Measurements from ENCODE around the gene STPG4.

STPG4 gene

GRCh38 chr2:47056868-47057686 lies 98.0 kb downstream of the STPG4 start:
- H2BK12ac ChIP-seq (ENCODE audit: low read length in 2 of 2) = peak overlapping the region; percentile 100
- peak; percentile 45 for DNase-seq
- H3K4ac ChIP-seq (ENCODE audit: low read depth in 1 of 2, low read length in 2 of 2) = peak overlapping the region; percentile 94 to 99
- H3K9me3 ChIP-seq (ENCODE audit: control insufficient read depth, low read length) = no peaks in the 10 kb centered on the region
- 75% methylated on average over 14 of the region's 15 CpGs for WGBS
- no peak overlapping the region for H3K4me2 ChIP-seq (ENCODE audit: low read length, poor library complexity, severe bottlenecking)
- peak overlapping the region in 1 of 2 experiments; percentile 4 for H3K4me3 ChIP-seq (ENCODE audit: insufficient read depth in 1 of 2, low read depth in 1 of 2, low read length in 2 of 2)
- H4K91ac ChIP-seq (ENCODE audit: low read length) = peak overlapping the region; percentile 99
- H3K4me1 ChIP-seq (ENCODE audit: control insufficient read depth, insufficient read depth, low read depth, low read length) = peaks cover 32% of the 10 kb centered on the region
- H3K27me3 ChIP-seq (ENCODE audit: control insufficient read depth in 1 of 2, insufficient read depth in 1 of 2, low read length in 2 of 2) = no peaks in the 10 kb centered on the region
- H2BK120ac ChIP-seq (ENCODE audit: low read depth, low read length) = peak overlapping the region; percentile 57
- H3K23ac ChIP-seq (ENCODE audit: low read length in 2 of 2) = peak overlapping the region in 1 of 2 experiments; percentile 16
- H3K79me1 ChIP-seq (replicated peaks; ENCODE audit: low read length, poor library complexity, severe bottlenecking) = peaks cover 8% of the 10 kb centered on the region
- peak overlapping the region; percentile 94 for H2BK15ac ChIP-seq (ENCODE audit: low read depth, poor library complexity, severe bottlenecking)
- H4K8ac ChIP-seq (ENCODE audit: low read length) = peak overlapping the region; percentile 98
- H2AFZ ChIP-seq (ENCODE audit: low read depth, low read length) = no peak overlapping the region
- no peak overlapping the region for H2BK5ac ChIP-seq (ENCODE audit: low read depth, low read length, poor library complexity, severe bottlenecking)
- peak overlapping the region; percentile 61 to 87 for H3K18ac ChIP-seq (ENCODE audit: low read depth in 1 of 2, low read length in 2 of 2)
- peak overlapping the region; percentile 82 for H2AK5ac ChIP-seq (ENCODE audit: low read length, severe bottlenecking)
- peak overlapping the region; percentile 74 for H3K9ac ChIP-seq (ENCODE audit: low read length)
- peaks cover 42 to 53% of the 10 kb centered on the region in 2 experiments for H3K36me3 ChIP-seq (ENCODE audit: control insufficient read depth in 1 of 2, insufficient read depth in 2 of 2, low read depth in 1 of 2, low read length in 2 of 2)
- H3K14ac ChIP-seq (ENCODE audit: low read length in 2 of 2) = peak overlapping the region in 1 of 2 experiments; percentile 98
- peak overlapping the region; percentile 15 for H3K27ac ChIP-seq (ENCODE audit: low read length, poor library complexity, severe bottlenecking)

- peak overlapping the region; percentile 47 for H2BK5ac ChIP-seq (ENCODE audit: low read depth, low read length, poor library complexity, severe bottlenecking)
- H3K27me3 ChIP-seq (ENCODE audit: control insufficient read depth in 1 of 2, insufficient read depth in 1 of 2, low read length in 2 of 2) = no peaks in the 10 kb centered on the region
- peak overlapping the region; percentile 57 for H2BK120ac ChIP-seq (ENCODE audit: low read depth, low read length)
- WGBS = 42% methylated on average over 5 of the region's 5 CpGs
- peaks cover 32% of the 10 kb centered on the region for H3K4me1 ChIP-seq (ENCODE audit: control insufficient read depth, insufficient read depth, low read depth, low read length)
- DNase-seq = peak; percentile 66
- peak overlapping the region; percentile 99 for H4K91ac ChIP-seq (ENCODE audit: low read length)
- peaks cover 8% of the 10 kb centered on the region for H3K79me1 ChIP-seq (replicated peaks; ENCODE audit: low read length, poor library complexity, severe bottlenecking)
- H3K23ac ChIP-seq (ENCODE audit: low read length in 2 of 2) = no peak overlapping the region
- H3K18ac ChIP-seq (ENCODE audit: low read depth in 1 of 2, low read length in 2 of 2) = peak overlapping the region; percentile 87 to 97
- no peaks in the 10 kb centered on the region for H3K9me3 ChIP-seq (ENCODE audit: control insufficient read depth, low read length)
- peak overlapping the region; percentile 94 for H2BK15ac ChIP-seq (ENCODE audit: low read depth, poor library complexity, severe bottlenecking)
- H3K4me2 ChIP-seq (ENCODE audit: low read length, poor library complexity, severe bottlenecking) = no peak overlapping the region
- H3K14ac ChIP-seq (ENCODE audit: low read length in 2 of 2) = peak overlapping the region in 1 of 2 experiments; percentile 96
- no peak overlapping the region for H3K4me3 ChIP-seq (ENCODE audit: insufficient read depth in 1 of 2, low read depth in 1 of 2, low read length in 2 of 2)
- H2AK5ac ChIP-seq (ENCODE audit: low read length, severe bottlenecking) = peak overlapping the region; percentile 91
- peak overlapping the region; percentile 74 for H3K9ac ChIP-seq (ENCODE audit: low read length)
- H3K36me3 ChIP-seq (ENCODE audit: control insufficient read depth in 1 of 2, insufficient read depth in 2 of 2, low read depth in 1 of 2, low read length in 2 of 2) = peaks cover 50 to 53% of the 10 kb centered on the region in 2 experiments
- peak overlapping the region; percentile 94 to 100 for H3K4ac ChIP-seq (ENCODE audit: low read depth in 1 of 2, low read length in 2 of 2)
- peak overlapping the region; percentile 100 for H2BK12ac ChIP-seq (ENCODE audit: low read length in 2 of 2)
- peak overlapping the region; percentile 63 for H3K27ac ChIP-seq (ENCODE audit: low read length, poor library complexity, severe bottlenecking)
- no peak overlapping the region for H2AFZ ChIP-seq (ENCODE audit: low read depth, low read length)
- peak overlapping the region; percentile 98 for H4K8ac ChIP-seq (ENCODE audit: low read length)
These were observed 98.7 kb downstream of the STPG4 start for GRCh38 chr2:47056374-47056773.

- no peak overlapping the region for H2AK5ac ChIP-seq (ENCODE audit: low read length, severe bottlenecking)
- H2AFZ ChIP-seq (ENCODE audit: low read depth, low read length) = no peak overlapping the region
- peaks cover 50 to 57% of the 10 kb centered on the region in 2 experiments for H3K36me3 ChIP-seq (ENCODE audit: control insufficient read depth in 1 of 2, insufficient read depth in 2 of 2, low read depth in 1 of 2, low read length in 2 of 2)
- no peak overlapping the region for H4K91ac ChIP-seq (ENCODE audit: low read length)
- H3K27me3 ChIP-seq (ENCODE audit: control insufficient read depth in 1 of 2, insufficient read depth in 1 of 2, low read length in 2 of 2) = no peaks in the 10 kb centered on the region
- no peak overlapping the region for H2BK120ac ChIP-seq (ENCODE audit: low read depth, low read length)
- H2BK15ac ChIP-seq (ENCODE audit: low read depth, poor library complexity, severe bottlenecking) = no peak overlapping the region
- H3K4ac ChIP-seq (ENCODE audit: low read depth in 1 of 2, low read length in 2 of 2) = no peak overlapping the region
- no peak overlapping the region for H3K23ac ChIP-seq (ENCODE audit: low read length in 2 of 2)
- no peak overlapping the region for H2BK5ac ChIP-seq (ENCODE audit: low read depth, low read length, poor library complexity, severe bottlenecking)
- no peak for DNase-seq
- no peak overlapping the region for H3K14ac ChIP-seq (ENCODE audit: low read length in 2 of 2)
- H3K9ac ChIP-seq (ENCODE audit: low read length) = no peak overlapping the region
- H3K27ac ChIP-seq (ENCODE audit: low read length, poor library complexity, severe bottlenecking) = no peak overlapping the region
- H4K8ac ChIP-seq (ENCODE audit: low read length) = no peak overlapping the region
- 100% methylated on average over 4 of the region's 4 CpGs for WGBS
- H3K4me1 ChIP-seq (ENCODE audit: control insufficient read depth, insufficient read depth, low read depth, low read length) = peaks cover 29% of the 10 kb centered on the region
- no peak overlapping the region for H3K4me2 ChIP-seq (ENCODE audit: low read length, poor library complexity, severe bottlenecking)
- peak overlapping the region; percentile 43 to 98 for H2BK12ac ChIP-seq (ENCODE audit: low read length in 2 of 2)
- peaks cover 8% of the 10 kb centered on the region for H3K79me1 ChIP-seq (replicated peaks; ENCODE audit: low read length, poor library complexity, severe bottlenecking)
- no peak overlapping the region for H3K4me3 ChIP-seq (ENCODE audit: insufficient read depth in 1 of 2, low read depth in 1 of 2, low read length in 2 of 2)
- H3K18ac ChIP-seq (ENCODE audit: low read depth in 1 of 2, low read length in 2 of 2) = no peak overlapping the region
- no peaks in the 10 kb centered on the region for H3K9me3 ChIP-seq (ENCODE audit: control insufficient read depth, low read length)
These were observed 100.2 kb downstream of the STPG4 start for GRCh38 chr2:47054868-47055267.

GRCh38 chr2:47054036-47054555 lies 101.0 kb downstream of the STPG4 start:
- Histone ChIP-seq H3K36me3 (ENCODE audit: control insufficient read depth in 1 of 2, insufficient read depth in 2 of 2, low read depth in 1 of 2, low read length in 2 of 2) (peaks cover 49 to 58% of the 10 kb centered on the region in 2 experiments), H2BK5ac (ENCODE audit: low read depth, low read length, poor library complexity, severe bottlenecking) (no peak overlapping the region), H2BK15ac (ENCODE audit: low read depth, poor library complexity, severe bottlenecking) (no peak overlapping the region), H3K9ac (ENCODE audit: low read length) (no peak overlapping the region), H2AFZ (ENCODE audit: low read depth, low read length) (no peak overlapping the region), H3K4me1 (ENCODE audit: control insufficient read depth, insufficient read depth, low read depth, low read length) (peaks cover 36% of the 10 kb centered on the region), H3K4ac (ENCODE audit: low read depth in 1 of 2, low read length in 2 of 2) (no peak overlapping the region), H3K14ac (ENCODE audit: low read length in 2 of 2) (no peak overlapping the region), H4K8ac (ENCODE audit: low read length) (no peak overlapping the region), H3K4me3 (ENCODE audit: insufficient read depth in 1 of 2, low read depth in 1 of 2, low read length in 2 of 2) (no peak overlapping the region), H3K23ac (ENCODE audit: low read length in 2 of 2) (no peak overlapping the region), H3K9me3 (ENCODE audit: control insufficient read depth, low read length) (no peaks in the 10 kb centered on the region), H3K27me3 (ENCODE audit: control insufficient read depth in 1 of 2, insufficient read depth in 1 of 2, low read length in 2 of 2) (no peaks in the 10 kb centered on the region), H3K79me1 (replicated peaks; ENCODE audit: low read length, poor library complexity, severe bottlenecking) (peaks cover 2% of the 10 kb centered on the region), H2BK120ac (ENCODE audit: low read depth, low read length) (no peak overlapping the region), H4K91ac (ENCODE audit: low read length) (peak overlapping the region; percentile 7), H2AK5ac (ENCODE audit: low read length, severe bottlenecking) (no peak overlapping the region), H3K27ac (ENCODE audit: low read length, poor library complexity, severe bottlenecking) (no peak overlapping the region), H3K4me2 (ENCODE audit: low read length, poor library complexity, severe bottlenecking) (no peak overlapping the region), H3K18ac (ENCODE audit: low read depth in 1 of 2, low read length in 2 of 2) (peak overlapping the region in 1 of 2 experiments; percentile 16), H2BK12ac (ENCODE audit: low read length in 2 of 2) (peak overlapping the region in 1 of 2 experiments; percentile 4)
- WGBS = 83% methylated on average over 7 of the region's 7 CpGs
- DNase-seq = no peak
